Lung (tissue), 12 donors: ENCODE measurements around the gene IL34. TPM values are rescaled to one million over a fixed set of nuclear protein-coding genes. Genes with fewer than 3 reads are reported as not detected.
"Not testable (repeated sequence)": the region's sequence is repeated elsewhere in the genome, so short reads cannot be mapped to it uniquely, and the experiment has no call there.

ENCODE experiments used
- ATAC-seq: fragments of 200-7000 bp; cut with Tn5 transposase; one replicate; pipeline ENCODE4 v1.9.1; 2020; ENCODE audit warnings: moderate number of reproducible peaks; ENCODE audit not compliant: insufficient read depth, low FRiP score
- DNase-seq, 3 donors: peaks; one replicate each; pipeline ENCODE4 v3.0.0-alpha.2; 2013 to 2017
- H3K27ac ChIP-seq, 2 donors: one replicate each; pipeline ENCODE4 v1.5.1; 2013; ENCODE audit warnings: mild to moderate bottlenecking in 2 of 2, moderate library complexity in 2 of 2, control low read depth in 1 of 2, inconsistent platforms in 1 of 2, low read depth in 1 of 2, low read length in 1 of 2
- H3K27me3 ChIP-seq, 3 donors: one replicate each; pipeline ENCODE4 v1.5.1; 2013; ENCODE audit warnings: low read length in 2 of 3; ENCODE audit not compliant: control insufficient read depth in 3 of 3, insufficient read depth in 3 of 3
- H3K36me3 ChIP-seq, 4 donors: one replicate each; pipeline ENCODE4 v1.5.1; 2013; ENCODE audit warnings: low read length in 4 of 4, mild to moderate bottlenecking in 1 of 4, moderate library complexity in 1 of 4; ENCODE audit not compliant: control insufficient read depth in 4 of 4, insufficient read depth in 4 of 4
- H3K4me1 ChIP-seq, 5 donors: one replicate each; pipeline ENCODE4 v1.5.1; 2013; ENCODE audit warnings: low read length in 5 of 5, mild to moderate bottlenecking in 2 of 5, moderate library complexity in 1 of 5; ENCODE audit not compliant: control insufficient read depth in 5 of 5, insufficient read depth in 5 of 5
- H3K4me3 ChIP-seq: one replicate; pipeline ENCODE4 v1.5.1; 2013; ENCODE audit warnings: mild to moderate bottlenecking, control low read depth, moderate library complexity
- H3K9ac ChIP-seq, 2 donors: one replicate each; pipeline ENCODE4 v1.5.1; 2013; ENCODE audit warnings: low read length in 2 of 2, control low read depth in 1 of 2; ENCODE audit not compliant: insufficient read depth in 1 of 2
- H3K9me3 ChIP-seq, 4 donors: one replicate each; pipeline ENCODE4 v1.5.1; 2013; ENCODE audit warnings: low read length in 3 of 4, mild to moderate bottlenecking in 1 of 4, moderate library complexity in 1 of 4; ENCODE audit not compliant: control insufficient read depth in 4 of 4, insufficient read depth in 3 of 4
- WGBS, 2 donors: extraction: QIAGEN DNeasy Blood & Tissue Kit; methylation state at CpG; one replicate each; pipeline ENCODE4 v1.1.7; 2013; 5-methylcytosine and 5-hydroxymethylcytosine counted together
- polyA plus RNA-seq, 2 donors: library from polyadenylated mRNA; stranded (reverse); fragments of 200-250 nt; gene quantifications; one replicate each; pipeline ENCODE4 v1.2.1, GENCODE V29; 2013
- total RNA-seq, 2 donors: library from RNA; depleted of rRNA in 1 of 2; stranded (reverse); fragments of >200 nt in 1 of 2; gene quantifications; one replicate each; pipeline ENCODE4 v1.2.1, GENCODE V29; 2014 to 2021
- TF ChIP-seq, protein P1 (sequence below): IDR thresholded peaks from 2 replicates; pipeline ENCODE4 v1.5.1; 2012; ENCODE audit warnings: mild to moderate bottlenecking; ENCODE audit errors: control extremely low read depth, extremely low read depth
- donor health status: control.
- donor health status: control.
- donor health status: Bipolar disorder and iron deficiency.
- donor health status: healthy.
- donor health status: DM: yes; HTN: yes; CAD: no.

The IL34 gene
- total and polyA plus RNA-seq, 4 donors, result 1.5 to 13.0 (median 7.1) TPM

DNA sequence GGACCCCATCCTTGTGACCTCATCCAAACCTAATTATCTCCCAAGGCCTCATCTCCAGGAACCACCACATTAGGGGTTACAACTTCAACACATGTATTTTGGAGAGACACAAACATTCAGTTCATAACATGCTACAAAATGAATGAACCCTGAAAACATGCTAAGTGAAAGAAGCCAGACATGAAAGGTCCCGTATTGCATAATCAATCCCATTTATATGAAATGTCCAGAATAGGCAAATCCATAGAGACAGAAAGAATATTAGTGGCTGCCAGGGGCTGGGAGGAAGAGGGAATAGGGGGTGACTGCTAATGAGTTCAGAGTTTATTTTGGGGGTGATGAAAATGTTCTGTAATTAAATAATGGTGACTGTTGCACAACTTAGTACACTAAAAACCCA, 3.7 kb upstream of the IL34 start:
- Histone ChIP-seq H3K4me1 (peaks cover 0 to 6% (median 0%) of the 10 kb centered on the region in 5 donors), H3K9me3 (peaks cover 0 to 1% (median 0%) of the 10 kb centered on the region in 4 donors), H3K36me3 (no peaks in the 10 kb centered on the region), H3K4me3 (no peak overlapping the region), H3K27ac (no peak overlapping the region), H3K27me3 (no peaks in the 10 kb centered on the region), H3K9ac (no peak overlapping the region)
- 85 to 94% methylated on average over 1 of the region's 1 CpG for WGBS, 2 donors
- DNase-seq, result no peak
- TF ChIP-seq, protein P1, sequence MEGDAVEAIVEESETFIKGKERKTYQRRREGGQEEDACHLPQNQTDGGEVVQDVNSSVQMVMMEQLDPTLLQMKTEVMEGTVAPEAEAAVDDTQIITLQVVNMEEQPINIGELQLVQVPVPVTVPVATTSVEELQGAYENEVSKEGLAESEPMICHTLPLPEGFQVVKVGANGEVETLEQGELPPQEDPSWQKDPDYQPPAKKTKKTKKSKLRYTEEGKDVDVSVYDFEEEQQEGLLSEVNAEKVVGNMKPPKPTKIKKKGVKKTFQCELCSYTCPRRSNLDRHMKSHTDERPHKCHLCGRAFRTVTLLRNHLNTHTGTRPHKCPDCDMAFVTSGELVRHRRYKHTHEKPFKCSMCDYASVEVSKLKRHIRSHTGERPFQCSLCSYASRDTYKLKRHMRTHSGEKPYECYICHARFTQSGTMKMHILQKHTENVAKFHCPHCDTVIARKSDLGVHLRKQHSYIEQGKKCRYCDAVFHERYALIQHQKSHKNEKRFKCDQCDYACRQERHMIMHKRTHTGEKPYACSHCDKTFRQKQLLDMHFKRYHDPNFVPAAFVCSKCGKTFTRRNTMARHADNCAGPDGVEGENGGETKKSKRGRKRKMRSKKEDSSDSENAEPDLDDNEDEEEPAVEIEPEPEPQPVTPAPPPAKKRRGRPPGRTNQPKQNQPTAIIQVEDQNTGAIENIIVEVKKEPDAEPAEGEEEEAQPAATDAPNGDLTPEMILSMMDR, result no peak
- ATAC-seq, result no peak

DNA sequence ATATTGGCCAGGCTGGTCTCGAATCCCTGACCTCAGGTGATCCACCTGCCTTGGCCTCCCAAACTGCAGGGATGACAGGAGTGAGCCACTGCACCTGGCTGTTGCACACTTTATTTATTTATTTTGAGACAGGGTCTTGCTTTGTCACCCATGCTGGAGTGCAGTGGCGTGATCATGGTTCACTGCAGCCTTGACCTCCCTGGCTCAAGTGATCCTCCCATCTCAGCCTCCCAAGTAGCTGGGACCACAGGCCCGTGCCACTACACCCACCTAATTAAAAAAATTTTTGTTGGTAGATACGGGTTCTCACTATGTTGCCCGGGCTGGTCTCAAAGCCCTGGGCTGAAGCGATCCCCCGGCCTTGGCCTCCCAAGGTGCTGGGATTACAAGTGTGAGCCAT, 3.1 kb upstream of the IL34 start:
- DNase-seq, H3K36me3 ChIP-seq, ATAC-seq, H3K9ac ChIP-seq, H3K27ac ChIP-seq, H3K4me3 ChIP-seq, H3K9me3 ChIP-seq, H3K4me1 ChIP-seq, H3K27me3 ChIP-seq: not testable (repeated sequence)
- WGBS, 2 donors, result 83 to 92% methylated on average over 7 of the region's 7 CpGs

DNA sequence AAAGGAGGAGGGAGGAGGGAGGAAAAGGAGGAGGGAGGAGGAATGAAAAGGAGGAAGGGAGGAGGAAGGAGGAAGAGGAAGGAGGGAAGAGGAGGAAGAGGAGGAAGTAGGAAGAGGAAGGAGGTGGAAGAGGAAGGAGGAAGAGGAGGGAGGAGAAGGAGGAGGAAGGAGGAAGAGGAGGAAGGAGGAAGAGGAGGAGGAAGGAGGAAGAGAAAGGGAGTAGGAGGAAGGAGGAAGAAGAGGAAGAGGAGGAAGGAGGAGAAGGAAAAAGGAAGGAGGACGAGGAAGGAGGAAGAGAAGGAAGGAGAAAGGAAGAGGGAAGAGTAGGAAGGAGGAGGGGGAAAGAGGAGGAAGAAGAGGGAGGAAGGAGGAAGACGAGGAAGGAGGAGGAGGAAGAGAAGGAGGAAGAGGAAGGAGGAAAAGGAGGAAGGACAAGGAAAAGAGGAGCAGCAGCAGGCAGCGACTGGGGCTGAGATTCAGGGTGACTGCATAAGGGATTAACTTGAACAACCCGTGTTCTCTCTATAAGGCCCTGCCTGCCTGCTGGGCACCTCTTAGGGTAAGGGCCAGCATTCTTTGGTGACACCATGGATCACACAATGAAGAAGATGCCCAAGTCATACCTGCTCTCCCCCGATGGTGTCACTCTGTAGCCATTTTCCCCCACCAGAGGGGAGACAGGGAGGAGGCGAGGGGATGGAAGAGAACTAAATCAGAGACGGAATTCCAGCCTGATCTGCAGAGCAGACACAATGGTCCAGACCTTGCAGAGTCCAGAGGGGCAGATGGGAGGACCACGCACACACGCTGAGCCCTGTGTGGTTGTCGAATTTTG, 1.4 kb upstream of the IL34 start:
- 79 to 87% methylated on average over 10 of the region's 10 CpGs for WGBS, 2 donors
- no peak for DNase-seq

More for the DNA sequence above, 1.4 kb upstream of the IL34 start:
- H3K4me3 ChIP-seq, result no peak overlapping the region
- peaks cover 0 to 1% (median 0%) of the 10 kb centered on the region in 4 donors for H3K9me3 ChIP-seq
- H3K4me1 ChIP-seq, result peaks cover 0 to 6% (median 0%) of the 10 kb centered on the region in 5 donors
- H3K9ac ChIP-seq, result no peak overlapping the region
- ATAC-seq, result no peak
- H3K36me3 ChIP-seq, result no peaks in the 10 kb centered on the region
- no peak overlapping the region for H3K27ac ChIP-seq
- TF ChIP-seq, protein P1, result no peak
- no peaks in the 10 kb centered on the region for H3K27me3 ChIP-seq
